Subcutaneous adipose tissue (tissue), 4 donors: Measurements from ENCODE around the gene DDC. TPM values are rescaled to one million over a fixed set of nuclear protein-coding genes. Genes with fewer than 3 reads are reported as not detected.

ENCODE experiments used
- CTCF ChIP-seq: fragments of 450-650 bp; IDR thresholded peaks from one replicate; pipeline ENCODE4 v1.5.1; 2016; ENCODE audit warnings: low read depth, mild to moderate bottlenecking, control low read depth, antibody characterized with exemption, moderate library complexity
- total RNA-seq, 4 donors: library from RNA; depleted of rRNA; stranded (reverse); fragments of >200 nt; gene quantifications; one replicate each; pipeline ENCODE4 v1.1.0, GENCODE V29; 2016

The DDC gene
- not detected for total RNA-seq

GRCh38 chr7:50564640-50565558, at the start of gene DDC:
Gene DDC, minus strand, starts transcription at chr7:50565405. Its CDS starts 21,320 bp downstream, at chr7:50544085.
- TF ChIP-seq CTCF, result no peak

- no peak for TF ChIP-seq CTCF
Measured at GRCh38 chr7:50613473-50613872, 48.3 kb upstream of the DDC start.

- TF ChIP-seq CTCF, result no peak
Measured at GRCh38 chr7:50612704-50613103, 47.5 kb upstream of the DDC start.

GRCh38 chr7:50610521-50611277, 45.5 kb upstream of the DDC start:
- TF ChIP-seq CTCF, result no peak

- TF ChIP-seq CTCF, result no peak
Measured at GRCh38 chr7:50608196-50608906, 43.1 kb upstream of the DDC start.

GRCh38 chr7:50607524-50608125, 42.4 kb upstream of the DDC start:
- TF ChIP-seq CTCF, result no peak
